ENCODE measurements around the gene NRL.

NRL gene

DNA sequence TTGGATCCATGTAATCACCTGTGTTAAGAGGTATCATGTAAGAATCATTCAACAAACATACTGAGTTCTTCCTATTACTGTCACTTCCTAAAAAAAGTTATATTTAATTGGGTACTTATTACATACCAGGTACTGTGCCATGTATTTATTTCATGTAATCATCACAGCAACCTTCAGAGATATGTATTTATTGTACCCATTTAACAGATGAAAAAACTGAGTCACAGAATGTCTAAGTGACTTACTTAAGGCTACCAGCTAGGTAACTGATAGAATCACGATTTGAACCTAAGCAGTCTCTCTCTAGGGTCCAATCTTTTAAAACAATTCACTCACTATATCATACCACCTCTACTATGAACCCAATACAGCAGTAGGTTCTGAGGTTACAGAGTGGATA is 29.7 kb upstream of the NRL start:
- DNase-seq (ENCODE audit: low read depth) = no peak

DNA sequence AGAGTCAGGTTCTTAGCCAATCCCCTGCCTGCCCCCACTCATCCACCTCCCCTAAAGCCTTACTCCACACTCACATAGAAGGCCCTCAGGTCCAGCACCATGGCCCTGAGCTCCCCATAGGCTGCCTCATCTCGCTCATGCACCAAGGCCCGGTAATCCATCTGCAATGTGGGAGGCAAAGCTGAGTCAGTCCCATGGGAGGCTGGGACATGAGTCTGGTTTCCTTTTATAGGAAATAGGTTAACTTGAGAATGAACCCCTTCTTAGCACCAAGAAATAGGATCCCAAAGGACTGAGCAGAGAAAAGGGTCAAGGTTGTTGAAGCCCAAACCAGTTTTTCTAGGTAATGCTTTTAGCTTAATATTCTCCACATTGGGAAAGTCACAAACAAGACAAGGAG is 28.8 kb upstream of the NRL start:
- DNase-seq (ENCODE audit: low read depth) = no peak

DNA sequence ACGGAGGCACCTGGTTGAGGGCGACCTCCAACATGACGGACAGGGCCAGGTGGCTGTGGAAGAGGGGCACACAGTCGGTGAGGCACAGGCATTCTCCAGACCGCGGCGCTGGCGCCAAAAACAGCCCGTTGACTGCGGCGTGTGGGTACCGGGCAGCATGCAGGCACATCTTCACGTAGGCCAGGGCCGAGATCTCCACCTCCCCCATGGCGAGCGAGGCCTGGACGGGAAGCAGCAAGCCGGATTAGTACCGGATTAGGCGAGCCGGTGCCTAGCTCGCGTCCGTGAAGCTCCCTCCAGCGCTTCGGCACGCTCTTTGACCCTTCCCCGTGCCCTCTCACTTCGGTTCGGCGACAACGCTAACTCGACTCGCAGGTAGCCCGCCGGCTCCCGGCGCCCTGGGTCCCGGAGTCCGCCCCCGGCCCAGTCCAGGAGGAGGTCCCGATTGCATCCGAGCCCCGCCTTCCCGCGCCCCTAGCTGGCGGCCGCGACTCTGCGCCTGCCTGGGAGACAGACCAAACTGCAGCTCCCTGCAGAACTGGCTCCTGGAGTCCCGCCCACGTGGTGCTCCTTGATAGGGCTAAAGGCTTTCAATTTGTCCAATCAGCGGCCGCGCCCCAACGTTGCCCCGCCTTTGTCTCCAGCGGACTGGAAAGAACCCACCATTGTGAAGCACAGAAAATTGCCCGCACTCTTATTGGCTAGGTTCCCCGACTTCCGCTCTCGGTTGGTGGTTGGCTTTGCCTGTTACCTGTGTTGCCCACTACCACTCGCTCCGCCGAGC is 26.5 kb upstream of the NRL start, which contains the start of gene EMC9:
EMC9 (minus strand) TSS at position 495 of the 784 bp plus-strand sequence; CDS start at position 208, 287 bp downstream.
- DNase-seq (ENCODE audit: low read depth) = peak; percentile 99

DNA sequence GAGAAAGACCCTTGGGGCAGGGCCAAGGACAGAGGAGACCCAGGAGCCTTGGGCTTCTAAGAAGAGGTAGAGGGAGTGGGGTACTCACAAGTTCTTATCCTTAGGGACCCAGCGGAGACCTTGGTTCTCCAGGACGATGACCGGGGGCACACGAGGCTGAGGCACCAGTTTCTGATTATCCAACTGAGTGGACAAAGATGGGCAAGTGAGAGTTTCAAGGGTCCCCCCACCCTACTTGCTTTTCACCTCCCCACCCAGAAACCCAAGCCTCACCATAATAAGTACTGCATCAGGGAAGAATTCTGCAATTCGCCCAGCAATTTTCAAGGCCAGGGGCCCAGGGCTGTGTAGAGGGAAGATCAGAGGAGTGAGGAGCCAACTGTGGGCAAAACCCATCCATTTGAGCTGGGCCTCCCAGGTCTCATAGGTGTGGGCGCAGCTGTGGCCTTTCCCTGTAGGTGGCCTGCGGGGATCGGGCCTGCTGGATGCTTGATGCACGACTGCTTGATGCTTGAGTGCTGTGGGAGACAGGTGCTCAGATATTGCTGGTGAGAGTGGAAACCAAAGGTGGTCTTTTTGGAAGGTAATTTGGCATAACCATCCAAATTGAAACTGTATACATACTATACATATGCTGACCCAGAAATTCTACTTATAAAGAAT is 24.7 kb upstream of the NRL start:
- no peak for DNase-seq (ENCODE audit: low read depth)

DNA sequence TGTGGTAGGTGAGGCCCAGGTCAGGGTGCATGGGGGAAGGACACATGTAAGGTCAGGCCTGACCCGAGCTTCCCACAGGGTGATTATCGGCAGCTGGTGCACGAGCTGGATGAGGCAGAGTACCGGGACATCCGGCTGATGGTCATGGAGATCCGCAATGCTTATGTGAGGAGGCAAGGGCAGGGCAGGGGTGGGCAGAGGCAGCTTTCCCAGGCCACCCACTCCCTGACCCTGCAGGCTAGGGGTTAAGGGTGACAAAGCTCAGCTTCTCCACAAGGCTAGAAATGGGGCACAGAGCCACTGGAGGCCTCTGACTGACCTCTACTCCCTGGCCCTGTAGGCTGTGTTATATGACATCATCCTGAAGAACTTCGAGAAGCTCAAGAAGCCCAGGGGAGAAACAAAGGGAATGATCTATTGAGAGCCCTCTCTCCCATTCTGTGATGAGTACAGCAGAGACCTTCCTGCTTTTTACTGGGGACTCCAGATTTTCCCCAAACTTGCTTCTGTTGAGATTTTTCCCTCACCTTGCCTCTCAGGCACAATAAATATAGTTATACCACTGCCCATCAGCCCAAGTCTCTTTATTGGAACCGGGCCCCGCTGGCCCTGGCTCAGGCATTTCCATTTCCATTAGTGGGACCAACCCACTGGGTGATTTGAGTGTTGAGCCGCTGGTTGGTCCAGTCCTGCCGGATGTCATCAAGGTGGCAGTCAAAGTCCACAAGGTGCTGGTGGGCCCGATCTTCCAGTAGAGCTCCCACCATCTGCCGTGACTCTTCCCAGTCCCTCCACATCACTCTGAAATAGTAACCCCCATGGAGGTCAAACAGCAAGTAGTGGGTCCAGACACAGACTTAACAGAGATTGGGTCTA is 23.9 kb upstream of the NRL start:
- no peak for DNase-seq (ENCODE audit: low read depth)

DNA sequence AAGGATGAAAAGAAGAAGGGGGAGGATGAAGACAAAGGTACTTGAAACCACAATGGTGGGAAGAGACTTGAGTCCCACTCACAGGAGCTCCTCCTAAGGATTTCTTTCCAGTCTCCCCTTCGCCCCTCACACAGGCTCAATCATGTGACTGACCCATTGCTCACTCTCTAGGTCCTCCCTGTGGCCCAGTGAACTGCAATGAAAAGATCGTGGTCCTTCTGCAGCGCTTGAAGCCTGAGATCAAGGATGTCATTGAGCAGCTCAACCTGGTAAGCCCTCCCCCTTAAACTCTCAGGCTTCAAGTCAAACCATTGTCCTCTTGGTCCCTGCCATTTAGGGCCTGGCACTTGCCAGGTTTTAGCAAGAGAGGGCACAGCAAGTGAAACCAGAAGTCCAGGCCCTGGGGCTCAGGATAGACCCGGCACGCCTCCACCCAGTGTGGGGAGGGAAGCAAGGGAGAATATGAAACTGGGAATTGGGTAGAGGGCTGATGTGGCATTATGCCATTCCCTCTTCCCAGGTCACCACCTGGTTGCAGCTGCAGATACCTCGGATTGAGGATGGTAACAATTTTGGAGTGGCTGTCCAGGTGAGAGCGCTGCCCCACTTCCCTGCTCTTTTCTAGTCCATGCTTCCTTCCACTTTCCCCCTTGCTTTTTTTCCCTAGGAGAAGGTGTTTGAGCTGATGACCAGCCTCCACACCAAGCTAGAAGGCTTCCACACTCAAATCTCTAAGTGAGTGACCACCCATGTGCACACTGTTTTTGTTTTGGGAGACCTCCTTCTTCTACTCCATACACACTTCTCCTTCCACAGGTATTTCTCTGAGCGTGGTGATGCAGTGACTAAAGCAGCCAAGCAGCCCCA is 23.0 kb upstream of the NRL start:
- no peak for DNase-seq (ENCODE audit: low read depth)

DNA sequence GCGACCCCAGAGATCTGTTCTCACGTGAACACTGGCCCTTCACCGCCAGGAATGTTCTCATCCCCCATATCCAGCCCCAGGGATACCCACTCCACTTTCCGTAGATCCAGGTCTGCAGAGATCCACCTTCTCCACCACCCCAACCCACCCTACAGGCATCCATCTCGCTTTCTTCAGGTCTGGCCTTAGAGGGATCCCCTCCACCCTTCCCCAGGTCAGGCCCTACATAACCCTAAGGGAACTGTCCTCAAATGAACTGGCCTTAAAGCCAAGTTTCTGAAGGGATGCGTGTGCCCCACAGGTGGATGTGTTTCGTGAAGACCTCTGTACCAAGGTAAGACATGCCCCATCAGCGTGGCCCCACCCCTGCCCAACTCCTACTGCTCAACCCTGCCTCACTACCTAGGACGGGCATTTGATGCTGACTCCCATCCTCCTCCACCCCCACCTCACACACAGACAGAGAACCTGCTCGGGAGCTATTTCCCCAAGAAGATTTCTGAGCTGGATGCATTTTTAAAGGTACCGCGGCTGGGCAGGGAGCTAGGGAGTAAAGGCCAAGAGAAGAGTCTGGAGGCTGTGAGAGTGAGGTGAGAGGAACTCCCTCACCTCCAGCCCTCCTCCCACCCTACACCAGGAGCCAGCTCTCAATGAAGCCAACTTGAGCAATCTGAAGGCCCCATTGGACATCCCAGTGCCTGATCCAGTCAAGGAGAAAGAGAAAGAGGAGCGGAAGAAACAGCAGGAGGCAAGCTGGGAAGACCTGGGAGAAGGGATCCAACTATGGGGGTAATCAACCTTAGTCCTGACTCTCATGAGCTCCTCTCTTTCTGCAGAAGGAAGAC is 22.2 kb upstream of the NRL start:
- DNase-seq (ENCODE audit: low read depth) = no peak

DNA sequence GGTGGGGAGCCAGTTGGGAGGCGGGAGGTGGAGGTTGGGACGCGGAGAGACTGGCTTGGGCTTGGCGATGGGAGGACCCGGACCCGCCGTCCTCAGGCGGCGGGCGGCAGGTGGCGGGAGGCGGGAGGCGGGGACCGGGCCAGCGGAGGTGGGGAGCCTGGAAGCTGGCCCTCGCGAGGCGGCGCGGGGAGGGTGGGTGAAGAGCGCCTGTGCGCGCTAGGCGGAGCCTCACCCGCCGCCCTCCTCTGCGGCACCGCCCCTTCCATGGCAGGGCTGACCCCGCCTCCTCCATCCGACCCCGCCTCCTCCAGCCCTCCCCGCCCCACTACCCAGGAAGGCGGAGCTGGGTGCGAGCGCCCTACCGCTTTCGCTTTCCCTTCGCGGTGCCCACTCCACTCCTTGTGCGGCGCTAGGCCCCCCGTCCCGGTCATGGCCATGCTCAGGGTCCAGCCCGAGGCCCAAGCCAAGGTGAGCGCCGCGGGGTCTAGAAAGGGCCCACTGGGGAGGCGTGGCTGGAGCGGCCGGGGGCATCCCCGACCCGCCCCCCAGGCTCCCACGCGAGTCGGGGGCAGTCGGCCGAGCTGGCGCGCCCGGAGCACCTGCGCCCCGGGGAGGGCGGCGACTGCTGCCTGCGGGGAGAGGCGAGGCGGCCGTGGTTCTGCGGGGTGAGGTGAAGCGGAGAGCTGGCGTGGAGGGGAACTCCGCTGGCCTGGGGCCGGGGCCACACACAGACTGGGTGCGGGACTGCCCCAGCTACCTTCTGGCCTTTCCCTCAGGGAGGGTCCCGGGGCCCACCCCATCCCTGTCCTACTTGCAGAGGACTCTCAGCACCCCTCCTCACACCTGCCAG is 21.3 kb upstream of the NRL start, which contains the start of gene PSME1:
PSME1 (plus strand) TSS at position 361 of the 850 bp plus-strand sequence; CDS start at position 430, 69 bp downstream.
- DNase-seq (ENCODE audit: low read depth) = peak; percentile 92

DNA sequence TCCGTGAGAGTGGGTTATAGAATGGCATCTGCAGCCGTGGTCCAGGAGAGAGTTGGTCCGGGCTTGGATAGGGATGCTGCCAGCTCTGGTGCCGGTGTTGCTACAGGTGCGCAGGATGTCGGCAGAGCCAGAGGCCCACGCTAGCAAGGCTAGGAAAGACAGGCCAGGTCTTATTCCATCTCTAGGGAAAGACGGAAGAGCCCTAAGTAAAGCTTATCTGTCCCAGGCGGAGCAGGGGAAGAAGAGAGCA is 20.8 kb upstream of the NRL start:
- no peak for DNase-seq (ENCODE audit: low read depth)

DNA sequence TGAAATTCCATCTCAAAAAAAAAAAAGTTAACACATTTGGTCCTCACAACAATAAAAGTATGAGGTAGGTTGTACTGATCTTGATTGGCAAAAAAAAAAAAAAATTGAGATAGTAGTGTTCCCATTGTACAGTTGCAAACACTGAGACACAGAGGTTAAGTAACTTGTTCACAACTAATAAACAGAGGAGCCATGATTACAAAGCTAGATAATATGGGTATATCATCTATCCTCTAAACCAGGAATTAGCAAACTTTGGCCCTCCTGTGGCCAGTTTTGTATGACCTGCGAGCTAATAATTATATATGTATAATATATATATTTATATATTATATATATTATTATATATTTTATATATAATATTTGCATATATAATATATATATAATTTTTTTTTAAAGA is 19.0 kb upstream of the NRL start:
- DNase-seq (ENCODE audit: low read depth) = no peak

DNA sequence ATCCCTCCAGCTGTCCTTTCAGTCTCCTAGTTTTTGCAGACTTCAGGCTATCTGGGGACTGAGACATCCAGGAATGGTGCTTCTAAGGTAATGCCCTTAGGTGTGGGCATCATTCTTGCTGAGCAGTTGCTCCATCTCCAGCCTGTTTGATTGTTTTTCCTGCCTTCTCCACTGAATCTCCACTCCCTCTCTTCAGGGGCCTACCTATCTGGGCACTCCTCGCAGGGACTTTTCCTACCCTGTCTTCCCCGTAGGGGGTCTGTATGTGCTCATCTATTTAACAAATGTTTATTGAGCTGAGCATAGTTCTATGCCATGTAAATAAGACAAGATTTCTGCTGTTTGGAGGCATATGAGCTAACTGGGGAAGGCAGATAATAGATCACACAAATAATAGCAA is 18.2 kb upstream of the NRL start:
- no peak for DNase-seq (ENCODE audit: low read depth)

DNA sequence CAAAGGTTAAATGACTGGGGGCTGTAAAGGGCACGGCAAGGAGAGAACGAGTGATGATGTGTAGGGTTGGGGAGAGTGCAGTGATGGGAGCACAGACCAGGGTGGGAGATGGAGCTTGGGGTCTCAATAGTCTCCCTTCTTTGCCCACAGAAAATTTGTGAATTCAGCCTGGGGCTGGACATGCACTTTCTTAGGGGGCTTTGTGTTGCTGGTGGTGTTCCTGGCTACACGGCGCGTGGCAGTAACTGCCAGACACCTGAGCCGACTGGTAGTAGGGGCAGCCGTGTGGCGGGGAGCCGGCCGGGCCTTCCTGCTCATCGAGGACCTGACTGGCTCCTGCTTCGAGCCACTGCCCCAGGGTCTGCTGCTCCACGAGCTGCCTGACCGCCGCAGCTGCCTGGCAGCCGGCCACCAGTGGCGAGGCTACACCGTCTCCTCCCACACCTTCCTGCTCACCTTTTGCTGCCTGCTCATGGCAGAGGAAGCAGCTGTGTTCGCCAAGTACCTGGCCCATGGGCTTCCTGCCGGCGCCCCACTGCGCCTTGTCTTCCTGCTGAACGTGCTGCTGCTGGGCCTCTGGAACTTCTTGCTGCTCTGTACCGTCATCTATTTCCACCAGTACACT is 17.4 kb upstream of the NRL start:
- no peak for DNase-seq (ENCODE audit: low read depth)

DNA sequence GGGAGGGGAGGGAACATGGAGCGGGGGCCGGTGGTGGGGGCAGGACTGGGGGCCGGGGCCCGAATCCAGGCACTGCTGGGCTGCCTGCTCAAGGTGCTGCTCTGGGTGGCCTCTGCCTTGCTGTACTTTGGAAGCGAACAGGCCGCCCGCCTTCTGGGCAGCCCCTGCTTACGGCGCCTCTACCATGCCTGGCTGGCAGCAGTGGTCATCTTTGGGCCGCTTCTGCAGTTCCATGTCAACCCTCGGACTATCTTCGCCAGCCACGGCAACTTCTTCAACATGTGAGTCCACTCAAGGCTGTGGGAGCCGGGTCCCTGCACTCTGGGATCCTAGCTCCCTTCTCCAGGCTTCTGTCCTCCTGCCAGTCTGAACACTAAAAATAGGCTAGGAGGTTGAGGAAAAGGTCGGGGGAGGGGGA is 16.8 kb upstream of the NRL start:
- no peak for DNase-seq (ENCODE audit: low read depth)

DNA sequence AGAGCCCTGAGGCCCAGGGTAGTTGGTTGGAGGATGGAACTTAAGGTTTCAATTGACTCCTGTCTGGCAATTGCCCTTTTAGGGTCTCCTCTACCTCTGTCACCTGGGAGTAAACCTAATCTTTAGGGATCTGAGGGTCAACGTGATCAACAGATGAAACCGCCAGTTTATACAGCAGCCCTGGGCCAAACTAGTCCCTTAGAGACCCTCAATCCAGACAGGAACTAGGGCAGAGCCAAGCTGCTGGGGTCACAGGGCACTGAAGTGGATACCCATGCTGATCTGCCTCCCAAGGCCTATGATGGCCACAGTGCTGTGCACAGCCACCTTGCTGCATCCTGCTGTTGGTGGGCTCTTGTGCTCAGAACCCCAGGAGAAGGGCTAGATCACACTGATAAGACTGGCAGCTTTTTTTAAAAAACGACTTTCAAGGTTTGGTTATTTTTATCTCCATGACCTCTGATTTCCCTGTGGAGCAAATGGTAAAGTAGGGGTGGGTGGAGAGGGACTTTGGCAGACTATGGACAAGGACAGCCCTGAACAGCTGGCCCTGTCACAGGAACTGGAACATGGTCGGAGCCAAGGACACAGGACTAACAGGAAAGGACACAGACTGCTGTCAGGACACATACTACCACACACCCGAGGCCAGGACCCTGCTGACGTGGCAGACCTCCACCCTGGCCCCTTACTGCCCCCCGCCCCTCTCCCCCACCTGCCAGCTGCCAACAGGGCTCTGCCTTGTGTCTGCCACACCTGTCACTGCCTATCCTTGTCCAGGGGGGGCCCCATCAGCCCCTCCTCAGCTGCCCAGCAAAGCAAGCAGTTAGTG is 16.2 kb upstream of the NRL start:
- no peak for DNase-seq (ENCODE audit: low read depth)

DNA sequence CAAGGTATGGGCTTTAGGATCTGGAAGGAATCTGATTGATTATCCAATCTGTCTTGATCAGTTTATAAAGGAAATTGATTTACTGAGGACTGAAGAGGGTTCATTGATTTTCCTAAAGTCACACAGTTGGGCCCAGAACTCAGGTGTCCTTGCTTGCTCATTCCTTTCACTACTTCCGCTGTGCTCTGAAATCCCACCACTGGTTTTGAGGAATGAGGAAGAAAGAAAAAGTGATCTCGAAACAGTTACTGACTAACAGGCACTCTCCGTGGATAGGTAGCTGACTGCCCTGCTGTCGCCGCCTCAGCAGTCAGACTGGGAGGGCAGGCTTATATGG is 15.6 kb upstream of the NRL start, which contains the start of gene FITM1:
FITM1 (plus strand) TSS at position 280 of the 337 bp plus-strand sequence. CDS start 905 bp downstream, outside the sequence.
- DNase-seq (ENCODE audit: low read depth) = no peak

DNA sequence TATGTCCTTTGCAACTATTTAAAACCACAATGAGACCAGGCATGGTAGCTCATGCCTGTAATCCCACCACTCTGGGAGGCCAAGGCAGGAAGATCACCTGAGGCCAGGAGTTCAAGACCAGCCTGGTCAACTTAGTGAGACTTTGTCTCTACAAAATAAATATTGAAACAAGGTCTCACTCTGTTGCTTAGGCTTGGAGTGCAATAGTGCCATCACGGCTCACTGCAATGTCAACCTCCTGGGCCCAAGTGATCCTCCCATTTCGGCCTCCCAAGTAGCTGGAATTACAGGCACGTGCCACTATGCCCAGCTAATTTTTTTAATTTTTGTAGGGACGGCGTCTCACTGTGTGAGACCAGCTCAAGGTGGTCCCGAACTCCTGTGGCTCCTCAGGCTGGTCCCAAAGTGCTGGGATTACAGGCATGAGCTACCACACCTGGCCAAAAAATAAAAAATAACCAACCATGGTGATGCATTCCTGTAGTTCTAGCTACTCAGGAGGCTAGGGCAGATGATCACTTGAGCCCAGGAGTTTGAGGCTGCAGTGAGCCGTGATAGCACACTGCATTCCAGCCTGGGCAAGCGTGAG is 14.8 kb upstream of the NRL start:
- no peak for DNase-seq (ENCODE audit: low read depth)

DNA sequence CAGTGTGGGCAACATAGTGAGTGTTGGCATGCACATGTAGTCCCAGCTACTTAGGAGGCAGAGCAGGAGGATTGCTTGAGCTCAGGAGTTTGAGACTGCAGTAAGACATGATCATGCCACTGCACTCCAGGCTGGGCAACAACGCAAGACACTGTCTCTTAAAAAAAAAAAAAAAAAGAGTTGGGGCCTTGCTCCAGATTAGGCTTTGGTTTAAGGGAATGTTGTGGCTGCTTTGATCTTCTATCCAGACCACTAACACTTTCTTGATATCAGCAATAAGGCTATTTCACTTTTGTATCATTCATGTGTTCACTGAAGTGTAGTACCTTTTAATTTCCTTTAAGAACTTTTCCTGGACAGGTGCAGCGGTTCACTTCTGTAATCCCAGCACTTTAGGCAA is 12.9 kb upstream of the NRL start:
- DNase-seq (ENCODE audit: low read depth) = no peak

DNA sequence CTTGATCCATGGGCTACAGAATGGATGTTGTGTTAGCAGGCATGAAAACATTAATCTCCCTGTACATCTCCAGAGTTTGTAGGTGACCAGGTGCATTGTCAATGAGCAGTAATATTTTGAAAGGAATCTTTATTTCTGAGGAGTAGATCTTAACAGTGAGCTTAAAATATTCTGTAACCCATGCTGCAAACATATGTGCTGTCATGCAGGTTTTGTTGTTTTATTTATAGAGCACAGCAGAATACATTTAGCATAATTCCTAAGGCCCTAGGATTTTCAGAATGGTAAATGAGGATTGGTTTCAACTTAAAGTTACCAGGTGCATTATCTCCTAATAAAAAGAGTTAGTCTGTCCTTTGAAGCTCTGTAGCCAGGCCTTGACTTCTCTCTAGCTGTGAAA is 12.2 kb upstream of the NRL start:
- no peak for DNase-seq (ENCODE audit: low read depth)

Measured in stimulated activated CD4-positive, alpha-beta T cell treated with anti-CD3 and anti-CD28 coated beads, Interleukin-2, amount 100 ng/mL, for 4 hours (primary cell).